Measurements from ENCODE around the gene RSL24D1.

Gene RSL24D1

DNA sequence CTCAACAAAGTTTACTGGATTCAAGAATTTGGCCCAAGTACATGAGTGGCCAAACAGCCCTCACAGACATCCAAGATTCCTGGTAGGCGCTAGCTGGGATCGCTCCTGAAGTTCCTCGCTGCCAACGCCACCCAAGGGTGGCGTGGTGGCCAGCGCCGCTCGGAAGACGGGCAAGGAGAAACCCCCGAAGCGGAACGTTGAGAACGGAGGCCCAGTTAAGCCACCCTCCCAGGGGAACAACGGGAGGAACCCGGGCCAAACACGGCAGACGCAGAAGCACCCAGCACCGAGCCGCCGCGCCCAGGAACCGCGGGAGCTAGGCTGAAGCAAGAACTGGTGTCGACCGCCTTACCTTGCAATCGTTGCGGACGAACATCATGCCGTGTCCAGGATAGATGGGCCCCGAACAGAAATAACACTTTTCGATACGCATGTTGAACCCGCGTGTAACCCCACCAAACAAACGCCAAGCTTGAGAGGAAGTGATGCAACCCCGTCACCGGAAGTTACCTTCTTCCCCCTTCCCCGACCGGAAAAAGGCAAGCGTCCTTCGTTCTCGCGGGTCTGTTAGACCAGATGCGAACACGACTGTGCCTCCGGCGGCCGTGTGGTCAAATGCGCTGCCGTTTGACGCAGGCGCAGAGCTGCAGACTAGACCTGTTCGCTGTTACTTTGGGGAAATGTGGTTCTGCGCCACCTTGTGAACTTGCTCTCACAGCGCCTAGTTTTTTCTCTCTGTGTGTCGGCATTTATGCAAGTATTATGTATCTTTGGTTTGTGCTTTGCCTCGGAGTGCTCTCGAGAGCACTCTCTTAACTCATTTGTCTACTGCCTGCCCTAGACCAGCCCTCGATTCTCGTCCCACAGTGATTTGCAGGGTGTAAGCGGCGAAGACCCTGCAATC lies at the start of gene RSL24D1:
RSL24D1 (minus strand) TSS at position 484 of the 904 bp plus-strand sequence; CDS start at position 433, 51 bp downstream.
- DNase-seq = peak; percentile 95

DNA sequence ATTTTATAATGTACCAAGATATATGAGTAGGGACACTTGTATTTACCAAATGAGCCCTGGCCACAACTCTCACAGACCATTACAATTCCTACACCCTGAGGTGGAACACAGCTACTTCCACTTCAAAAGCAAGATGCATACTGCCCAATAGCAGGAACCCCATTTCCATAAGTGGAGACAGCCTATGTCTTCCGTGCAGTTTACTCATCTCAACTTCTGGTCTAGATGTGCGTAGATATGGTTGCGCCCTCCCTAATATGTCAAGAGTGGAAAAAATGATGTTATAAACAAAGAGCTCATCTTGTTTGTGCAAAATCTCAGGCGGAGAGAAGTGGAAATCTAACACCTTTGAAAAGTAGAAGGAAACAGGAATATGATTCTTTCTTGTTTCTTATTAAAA lies 48.3 kb upstream of the RSL24D1 start:
- DNase-seq = no peak

DNA sequence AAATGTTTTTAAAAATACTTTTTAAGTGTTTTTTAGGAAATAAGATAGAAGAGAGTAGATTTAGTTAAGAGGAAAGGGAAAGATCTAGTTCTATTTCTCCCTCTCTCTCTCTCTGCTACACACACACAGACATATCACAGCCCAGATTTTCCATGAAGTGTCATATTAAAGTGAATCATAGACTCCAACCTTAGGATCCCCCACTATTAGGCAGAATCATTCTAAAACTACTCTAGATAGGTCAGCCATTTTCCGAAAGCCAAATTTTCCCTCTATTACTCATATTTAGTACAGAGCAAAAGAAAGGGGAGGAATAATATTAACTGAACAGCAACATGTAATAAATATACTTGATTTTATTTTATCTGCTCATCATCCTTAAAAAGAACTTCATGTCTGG lies 45.1 kb upstream of the RSL24D1 start:
- no peak for DNase-seq

DNA sequence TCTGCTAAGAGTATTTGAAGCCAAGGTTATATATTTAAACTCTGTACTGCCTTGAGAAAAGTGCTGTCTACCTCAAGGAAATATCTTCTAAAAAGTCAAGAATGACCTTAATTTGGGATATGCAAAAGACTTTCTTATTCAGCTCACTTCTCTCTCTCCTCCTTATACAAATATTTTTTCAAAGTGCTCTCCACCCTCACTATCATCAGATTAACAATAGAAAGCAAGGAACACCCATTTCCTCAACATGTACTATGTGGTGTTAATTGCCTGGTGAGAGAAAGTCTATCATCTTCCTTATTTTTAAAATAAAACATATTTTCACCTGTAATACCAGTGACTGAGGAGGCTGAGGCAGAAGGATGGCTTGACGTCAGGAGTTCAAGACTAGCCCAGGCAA lies 44.4 kb upstream of the RSL24D1 start:
- DNase-seq = no peak

DNA sequence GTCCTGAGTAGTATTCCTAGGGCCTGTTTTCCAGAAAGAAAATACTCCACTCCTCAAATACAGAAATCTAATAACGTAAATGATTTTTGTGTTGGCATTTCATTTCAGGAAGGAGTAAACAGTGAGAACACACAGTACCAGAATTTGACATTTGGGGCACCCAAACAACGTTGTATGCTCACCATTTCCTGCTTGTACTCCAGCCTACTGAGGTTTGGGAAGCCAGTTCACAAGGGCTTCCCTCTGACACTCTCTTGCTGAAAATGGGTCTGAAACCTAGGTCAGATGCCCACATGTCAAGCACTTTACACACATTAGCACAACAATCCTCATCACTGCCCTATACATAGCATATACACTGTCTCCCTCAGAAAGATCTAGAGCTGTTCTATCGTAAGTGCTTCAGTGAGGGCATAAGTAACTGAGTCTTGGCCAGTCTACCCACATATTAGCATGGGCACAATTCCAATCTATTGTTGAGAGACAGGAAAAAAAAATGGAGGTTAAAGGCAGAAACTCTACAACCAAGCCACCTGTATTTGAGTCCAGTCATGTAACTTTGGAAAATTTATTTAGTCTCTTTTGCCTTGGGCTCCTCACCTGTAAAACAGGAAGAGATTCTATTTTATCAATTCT lies 43.5 kb upstream of the RSL24D1 start:
- DNase-seq = no peak

DNA sequence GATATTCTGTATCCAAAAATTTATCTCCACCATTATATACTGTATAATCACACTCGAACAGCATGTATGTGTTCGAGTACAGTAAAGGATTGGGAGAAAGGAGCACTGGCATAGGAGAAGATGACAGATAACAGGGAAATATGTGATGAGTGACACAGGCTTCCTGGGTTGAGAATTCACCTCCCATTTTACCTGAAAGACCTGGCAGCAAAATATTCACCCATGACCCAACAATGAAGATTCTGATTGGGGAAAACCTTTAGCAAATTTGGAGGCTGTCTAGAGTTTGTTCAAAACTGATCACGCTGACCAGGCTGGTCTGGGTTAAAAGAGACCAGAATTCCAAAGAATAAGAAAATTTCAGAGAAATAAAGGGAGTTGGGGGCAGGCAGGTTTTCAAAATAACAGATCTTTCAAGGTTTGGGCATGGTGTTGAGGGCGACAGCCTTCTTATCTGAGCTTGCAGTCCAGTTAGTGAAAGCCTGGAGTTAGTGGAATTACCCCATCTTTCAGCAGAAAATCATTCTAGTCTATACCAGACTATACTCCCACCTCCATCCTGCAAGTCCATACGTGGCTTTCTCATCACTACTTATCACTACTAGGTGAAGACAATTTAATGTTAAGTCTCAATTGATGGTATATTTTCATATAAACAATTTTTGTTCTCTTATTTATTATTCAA lies 42.8 kb upstream of the RSL24D1 start:
- no peak for DNase-seq

DNA sequence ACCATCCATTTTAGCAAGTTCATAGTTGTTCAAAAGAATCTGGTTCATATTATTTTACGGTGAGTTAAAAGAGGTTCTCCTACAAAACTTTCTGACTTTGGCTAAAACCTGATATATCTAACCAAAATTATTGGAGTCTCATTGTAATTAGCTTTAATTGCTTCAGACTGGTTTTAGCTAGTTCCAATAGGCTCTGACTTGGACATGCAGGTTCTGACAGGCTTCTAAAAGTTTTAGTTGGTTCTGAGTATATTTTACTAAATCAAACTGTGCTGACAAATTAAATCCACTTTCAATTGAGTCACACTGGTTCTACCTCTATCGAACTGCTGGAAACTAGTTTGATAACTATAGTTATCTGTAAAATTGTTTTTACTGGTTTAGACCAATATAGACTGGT lies 42.1 kb upstream of the RSL24D1 start:
- no peak for DNase-seq

DNA sequence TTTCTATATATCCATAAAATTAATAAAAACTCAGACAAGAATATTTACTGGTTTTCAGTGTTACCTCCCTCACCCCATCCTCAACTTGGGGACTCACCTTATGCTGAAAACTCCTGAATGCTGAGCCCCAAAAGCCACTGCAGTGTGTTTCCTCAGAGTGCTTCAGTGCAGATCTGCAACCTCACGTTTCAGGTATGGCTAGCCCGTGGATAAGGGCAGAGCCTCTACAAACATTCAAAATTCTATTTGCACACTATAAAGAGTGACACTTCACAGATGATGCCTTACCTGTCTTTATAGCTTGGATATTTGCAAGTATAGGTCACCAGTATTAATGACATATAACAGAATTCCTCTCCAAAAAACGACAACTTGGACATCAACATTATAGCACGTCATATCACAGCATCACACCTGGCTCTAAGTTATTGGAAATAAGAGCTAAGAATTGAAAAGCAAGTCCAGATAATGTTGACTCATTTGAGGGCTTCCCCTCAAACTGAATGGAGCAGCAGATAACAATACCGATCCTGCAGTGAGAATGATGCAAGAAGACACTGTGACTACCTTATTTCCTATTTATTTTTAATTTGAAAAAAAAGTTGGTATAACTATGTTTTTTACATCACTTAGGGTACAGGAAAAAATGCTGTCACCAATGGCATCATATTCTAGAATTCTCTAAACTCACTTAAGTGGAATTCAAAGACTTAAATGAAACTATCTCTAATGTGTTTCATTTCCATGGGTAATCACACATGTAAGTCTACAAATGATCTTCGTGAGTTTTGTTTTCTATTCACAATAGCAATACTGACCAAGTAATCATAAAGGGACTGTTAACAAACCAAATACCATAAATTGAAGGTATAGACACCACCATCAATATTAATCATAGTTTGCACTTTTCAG lies 40.7 kb upstream of the RSL24D1 start:
- DNase-seq = no peak

DNA sequence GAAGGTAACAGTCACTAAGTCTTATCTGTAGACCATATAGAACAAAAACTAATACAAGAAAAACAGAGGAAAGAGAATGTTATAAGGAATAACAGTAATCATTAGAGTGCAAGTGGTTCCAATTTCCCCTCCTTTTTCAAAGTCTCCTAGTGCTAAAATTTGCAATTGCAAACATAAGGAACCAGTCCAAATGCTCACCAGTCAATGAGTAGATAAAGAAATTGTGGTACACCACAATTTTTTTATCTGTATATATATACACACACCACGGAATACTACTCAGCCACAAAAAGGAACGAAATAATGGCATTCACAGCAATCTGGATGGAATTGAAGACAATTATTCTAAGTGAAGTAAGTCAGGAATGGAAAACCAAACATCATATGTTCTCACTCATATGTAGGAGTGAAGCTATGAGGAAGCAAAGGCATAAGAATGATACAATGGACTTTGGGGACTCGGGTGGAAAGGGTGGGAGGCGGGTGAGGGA lies 38.9 kb upstream of the RSL24D1 start:
- no peak for DNase-seq

DNA sequence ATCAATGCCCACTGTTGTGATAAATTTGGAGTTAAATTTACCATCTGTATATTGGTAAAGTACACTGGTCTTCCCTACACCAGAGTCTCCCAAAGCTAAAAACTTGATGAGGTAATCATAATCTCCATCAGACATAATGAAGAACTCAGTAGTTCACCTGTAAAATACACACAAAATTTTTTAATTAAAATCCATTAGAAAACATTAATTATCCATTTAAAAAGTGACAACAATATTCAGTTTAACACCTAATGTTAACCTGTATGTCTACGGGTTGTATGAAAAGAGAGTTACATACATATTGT lies 38.0 kb upstream of the RSL24D1 start:
- DNase-seq = no peak

DNA sequence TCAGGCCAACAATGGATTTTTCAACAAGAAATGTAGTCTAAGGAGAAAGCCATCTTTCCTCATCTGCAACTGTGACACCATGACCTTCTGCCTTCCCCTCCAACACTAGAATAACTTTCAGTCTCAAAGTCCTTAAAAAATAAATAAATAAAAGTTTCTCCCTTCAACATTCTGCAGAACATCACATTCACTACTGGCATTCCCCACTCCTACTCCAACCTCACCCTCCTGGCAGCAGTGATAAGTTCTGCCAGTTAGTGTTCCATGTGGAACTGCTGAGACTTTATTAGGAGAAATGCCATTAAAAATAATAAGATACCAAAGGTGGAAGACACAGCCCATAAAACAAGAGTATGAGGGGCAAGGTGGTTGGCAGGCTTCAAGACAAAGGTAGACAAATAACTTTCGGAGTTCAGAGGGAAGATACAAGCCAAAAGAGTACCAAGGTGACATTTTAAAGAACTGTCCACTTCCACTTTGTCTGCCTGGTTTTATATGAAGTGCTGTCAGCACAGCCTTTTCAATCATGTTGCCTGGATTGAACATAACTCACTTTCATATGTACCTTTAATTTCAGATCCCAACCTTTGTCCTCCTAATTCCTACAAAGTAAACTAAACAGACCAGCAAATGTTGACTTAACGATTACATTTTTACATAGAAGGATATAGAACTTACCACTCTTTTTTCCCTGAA lies 37.5 kb upstream of the RSL24D1 start:
- no peak for DNase-seq

DNA sequence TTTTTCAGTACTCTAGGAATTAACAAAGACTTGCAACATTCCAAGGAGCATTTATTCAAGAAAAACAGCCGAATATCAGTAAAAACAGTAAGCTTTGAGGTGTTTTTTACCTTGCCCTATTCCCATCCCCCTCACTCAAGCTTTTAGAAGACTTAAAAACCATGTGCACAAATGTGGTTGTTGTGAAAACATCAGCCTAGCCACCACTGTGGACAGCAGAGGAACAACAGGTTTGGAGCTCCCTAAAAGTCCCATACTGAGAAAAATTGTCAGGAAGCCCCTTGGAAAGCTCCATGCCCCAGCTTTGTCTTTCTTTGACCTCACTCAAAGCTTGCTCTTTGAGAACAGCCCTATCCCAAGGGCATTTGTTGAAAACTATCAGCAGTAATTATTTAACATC lies 34.7 kb upstream of the RSL24D1 start:
- DNase-seq = no peak

DNA sequence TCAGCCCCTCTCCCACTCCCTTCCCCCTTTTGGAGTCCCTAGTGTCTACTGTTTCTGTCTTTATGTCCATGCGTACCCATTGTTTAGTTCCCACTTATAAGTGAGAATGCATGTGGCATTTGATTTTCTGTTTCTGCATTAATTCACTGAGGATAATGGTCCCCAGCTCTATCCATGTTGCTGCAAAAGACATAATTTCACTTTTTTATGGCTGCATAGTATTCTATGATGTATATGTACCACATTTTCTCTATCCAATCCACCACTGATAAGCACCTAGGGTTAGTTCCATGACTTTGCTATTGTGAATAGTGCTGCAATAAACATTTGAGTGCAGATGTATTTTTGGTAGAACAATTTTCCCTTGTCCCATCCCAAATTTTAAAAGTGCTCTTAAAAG lies 34.2 kb upstream of the RSL24D1 start:
- no peak for DNase-seq

DNA sequence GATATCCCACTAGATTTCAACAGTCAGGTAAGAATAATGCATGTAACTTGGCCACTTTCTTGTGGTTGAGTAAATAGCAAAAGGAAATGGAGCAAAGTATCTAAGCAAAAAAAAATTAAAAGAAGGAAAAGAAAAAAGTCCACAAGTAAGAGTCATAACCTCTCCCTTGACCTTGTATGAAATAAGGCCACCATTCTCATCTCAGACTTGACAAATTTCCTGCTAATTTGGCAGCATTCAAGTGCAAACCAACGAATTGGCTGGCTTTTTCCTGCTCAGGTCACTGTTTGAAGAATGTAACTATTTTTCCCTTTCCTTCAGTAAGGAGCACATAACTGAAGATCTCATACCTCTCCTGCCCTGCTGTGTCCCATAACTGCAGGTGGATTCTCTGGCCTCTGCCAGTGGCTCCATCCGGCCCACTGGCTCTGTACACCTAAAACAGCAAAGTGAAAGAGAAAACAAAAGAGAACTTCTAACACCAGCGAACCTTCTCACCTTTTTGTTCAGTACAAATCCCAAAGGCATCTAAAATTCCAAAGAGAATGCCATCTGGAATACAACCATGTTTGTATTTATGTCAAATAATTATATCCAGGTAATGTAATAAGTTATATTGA lies 33.4 kb upstream of the RSL24D1 start:
- no peak for DNase-seq

DNA sequence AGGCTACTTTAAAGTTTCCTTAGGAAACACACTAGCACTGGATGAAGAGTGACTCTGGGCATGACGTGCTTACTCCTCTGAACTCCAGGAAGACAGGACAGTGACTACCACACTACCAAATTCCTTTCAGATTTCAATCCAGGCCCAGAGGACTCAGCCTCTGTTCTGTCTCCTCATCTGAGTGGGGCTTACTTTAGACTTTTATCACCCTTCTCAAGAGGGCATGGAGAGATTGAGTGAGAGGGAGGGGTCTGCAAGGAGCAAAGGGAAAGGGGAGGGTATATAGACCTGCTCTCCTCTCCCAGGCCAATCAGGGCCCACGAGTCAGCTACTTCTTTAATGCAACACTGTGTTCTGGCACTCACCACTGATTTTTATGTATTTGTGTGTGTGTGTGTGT lies 29.4 kb upstream of the RSL24D1 start:
- no peak for DNase-seq

DNA sequence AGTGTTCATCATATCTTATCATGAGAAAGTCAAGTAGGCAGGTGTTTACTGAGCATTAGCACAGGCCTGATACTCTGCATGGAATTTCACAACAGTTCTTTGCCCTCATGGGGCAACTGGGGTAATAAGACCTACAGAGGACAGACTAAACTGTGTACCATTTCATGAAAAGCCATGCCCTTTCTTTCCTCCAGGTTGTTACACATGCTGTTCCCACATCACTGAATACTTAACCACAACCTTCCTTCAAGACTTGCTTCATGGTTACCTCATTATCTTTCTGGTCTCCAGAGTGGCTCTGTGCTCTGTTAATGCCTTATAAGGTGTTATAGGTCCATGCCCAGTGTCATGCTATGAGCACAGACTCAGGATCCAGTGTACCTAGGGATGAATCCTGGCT lies 28.2 kb upstream of the RSL24D1 start:
- DNase-seq = no peak

DNA sequence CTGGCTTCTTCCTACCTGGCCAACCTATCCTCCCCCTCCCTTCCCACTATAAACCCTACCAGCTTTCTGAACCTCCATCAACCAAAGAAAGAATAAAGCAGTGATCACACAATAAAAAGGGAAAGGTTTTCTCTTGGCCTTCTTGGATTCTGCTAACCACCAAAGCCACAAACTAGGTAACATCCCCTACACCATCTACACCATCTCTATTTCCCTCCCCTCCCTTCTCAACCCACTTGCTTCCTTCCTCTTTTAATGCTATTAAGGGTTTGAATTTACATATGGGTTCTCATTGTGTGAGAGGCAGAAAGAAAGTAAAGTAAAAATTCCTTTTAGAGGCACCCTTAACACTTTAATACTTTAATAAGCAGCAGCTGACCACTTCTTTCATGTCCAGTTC lies 25.8 kb upstream of the RSL24D1 start:
- DNase-seq = no peak

DNA sequence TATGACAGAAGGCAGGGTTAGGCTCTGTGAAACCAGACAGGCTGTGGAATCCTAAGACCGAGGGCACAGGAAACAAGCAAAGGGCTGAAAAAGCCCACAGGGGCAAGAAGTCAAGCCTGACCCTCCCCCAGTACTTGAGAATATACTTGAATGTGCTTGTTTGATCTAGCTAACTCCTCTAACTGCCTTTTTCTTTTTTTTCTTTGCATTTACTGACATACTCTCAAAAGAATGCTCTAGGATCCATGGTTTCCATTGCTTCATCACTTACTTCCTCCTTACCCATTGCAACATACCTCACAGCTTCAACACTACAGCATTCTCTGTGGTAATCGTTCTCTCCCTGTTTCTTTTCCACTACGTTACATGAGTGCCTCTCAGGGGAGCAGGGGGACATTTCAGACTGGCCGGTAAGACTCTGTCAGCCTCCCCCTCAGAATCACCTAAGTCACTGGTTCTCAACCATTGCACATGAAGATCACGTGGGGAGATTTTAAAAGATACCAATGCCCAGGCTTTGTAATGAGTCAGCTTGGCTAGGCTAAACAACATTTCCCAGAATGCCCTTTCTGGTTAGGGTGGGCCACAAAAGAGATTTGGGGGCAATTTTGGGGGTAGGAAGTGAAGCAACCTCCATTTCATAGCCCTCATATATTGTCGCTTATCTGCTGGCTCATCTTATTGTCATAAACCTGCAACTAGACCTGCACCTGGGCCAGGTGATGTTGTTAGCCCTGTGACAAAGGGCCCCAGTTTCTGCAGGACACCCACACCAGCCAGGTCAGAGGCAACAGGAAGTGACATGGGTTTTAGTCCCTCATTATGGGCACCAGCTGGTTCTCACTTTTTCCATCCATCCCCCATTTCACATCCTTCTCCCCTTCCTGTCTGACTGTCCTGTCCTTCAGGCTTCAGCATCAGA lies 24.6 kb upstream of the RSL24D1 start:
- DNase-seq = no peak

DNA sequence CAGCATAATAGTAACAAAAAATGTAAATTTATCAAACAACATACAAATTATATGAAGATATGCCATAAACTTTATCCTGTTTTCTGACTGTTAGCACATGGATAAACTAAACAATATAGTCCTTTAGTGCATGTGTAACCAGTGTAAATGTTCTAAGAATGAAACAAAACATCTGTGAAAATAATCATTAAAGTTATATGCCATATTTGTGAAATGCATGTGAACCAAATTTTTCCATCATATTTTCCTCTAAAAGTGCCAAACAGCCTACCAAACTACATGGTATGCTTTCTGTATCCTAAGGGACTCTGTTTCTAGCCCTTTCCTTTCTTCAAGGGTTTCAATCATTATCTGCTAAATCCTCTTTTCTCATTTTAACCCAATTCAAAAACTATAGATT lies 23.9 kb upstream of the RSL24D1 start:
- no peak for DNase-seq

DNA sequence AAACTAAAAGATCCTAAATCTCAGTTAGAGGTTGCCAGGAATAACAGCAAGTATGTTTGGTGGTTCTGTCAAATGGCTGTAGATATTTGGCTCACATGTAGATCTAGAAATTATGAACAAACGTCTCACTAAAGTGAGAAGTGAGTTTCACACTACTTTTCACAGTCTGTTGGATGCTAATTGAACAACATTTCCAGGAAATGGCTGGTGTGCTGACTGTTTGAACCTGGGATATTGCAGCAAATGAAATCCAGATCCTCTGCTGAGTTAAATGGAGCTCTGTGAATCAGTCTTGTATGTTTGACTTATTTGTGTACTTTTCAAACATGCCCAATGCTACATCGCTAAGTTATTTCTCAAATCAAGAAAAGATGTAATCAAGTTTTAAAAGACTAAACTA lies 21.3 kb upstream of the RSL24D1 start:
- DNase-seq = no peak

DNA sequence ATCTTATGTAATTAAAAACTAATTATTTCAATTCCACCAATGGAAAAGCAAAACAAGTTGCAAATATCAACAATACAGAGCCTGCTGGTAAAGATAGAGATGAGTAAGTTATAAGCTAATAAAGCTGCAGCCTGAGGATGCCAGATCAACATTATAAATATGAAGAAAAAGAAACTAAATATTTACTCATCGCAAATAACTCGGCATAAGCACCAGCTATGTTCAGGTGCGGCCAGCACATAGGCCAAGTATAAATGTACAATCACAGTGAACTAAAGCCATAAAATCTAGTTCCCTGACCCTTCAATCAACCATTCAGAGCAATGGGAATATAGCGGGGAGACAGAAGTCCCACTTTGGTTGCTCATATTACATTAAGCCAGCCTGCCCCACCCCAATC lies 7.7 kb upstream of the RSL24D1 start:
- DNase-seq = no peak
